Subcutaneous adipose tissue (tissue), 4 donors: Measurements from ENCODE around the gene KATNB1. TPM values are rescaled to one million over a fixed set of nuclear protein-coding genes. Genes with fewer than 3 reads are reported as not detected.

Experiments
- CTCF ChIP-seq: fragments of 450-650 bp; IDR thresholded peaks from one replicate; pipeline ENCODE4 v1.5.1; 2016; ENCODE audit warnings: low read depth, mild to moderate bottlenecking, control low read depth, antibody characterized with exemption, moderate library complexity
- total RNA-seq, 4 donors: library from RNA; depleted of rRNA; stranded (reverse); fragments of >200 nt; gene quantifications; one replicate each; pipeline ENCODE4 v1.1.0, GENCODE V29; 2016

Gene KATNB1
- total RNA-seq, 4 donors from 2014 or later, result 8.6 to 14.3 (median 10.7) TPM

- TF ChIP-seq CTCF, result no peak
Observed at GRCh38 chr16:57734925-57735754, 430 bp upstream of the KATNB1 start.

DNA sequence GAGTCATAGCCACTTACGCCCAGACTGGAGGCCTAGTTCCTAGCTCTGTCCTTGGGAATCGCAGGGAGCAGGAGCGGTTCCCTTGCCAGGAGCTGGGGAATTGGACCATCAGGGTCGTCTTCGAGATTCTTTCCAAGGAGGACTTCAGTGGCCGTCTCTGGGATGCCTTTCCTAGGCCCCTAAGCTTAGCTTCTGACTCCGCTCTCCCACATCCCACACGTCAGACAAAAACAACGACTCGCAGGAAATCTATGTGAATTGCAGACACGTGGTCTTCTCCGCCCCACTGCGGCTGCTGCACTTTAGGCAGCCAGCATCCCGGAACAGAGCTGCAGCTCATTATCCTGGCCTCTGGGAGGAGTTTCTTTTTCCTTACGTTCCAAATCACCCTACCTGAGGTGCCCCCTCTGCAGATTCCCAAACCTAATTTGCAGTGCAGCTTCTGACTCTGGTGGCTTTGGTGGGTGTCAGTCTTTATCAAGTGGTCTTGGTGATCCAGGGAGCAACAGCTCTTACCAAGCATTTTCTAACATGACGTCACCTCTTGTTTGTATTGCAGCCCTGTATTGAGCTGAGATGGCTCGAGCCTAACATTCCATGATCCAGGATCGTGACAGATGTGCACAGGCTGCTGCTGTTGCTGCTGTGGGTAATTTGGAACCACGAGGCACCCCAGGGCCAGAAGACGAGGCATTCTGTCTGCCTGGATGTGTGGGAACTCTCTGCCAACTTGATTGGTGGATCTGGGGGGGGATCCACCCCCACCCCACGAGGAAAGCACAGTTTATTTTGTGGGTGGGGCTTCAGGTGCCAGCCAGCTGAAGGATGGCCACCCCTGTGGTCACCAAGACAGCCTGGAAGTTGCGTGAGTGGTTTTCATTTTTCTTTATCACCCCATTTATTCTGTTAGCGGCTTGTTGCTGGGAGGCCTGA, 1.1 kb downstream of the KATNB1 start:
- TF ChIP-seq CTCF, result no peak

GRCh38 chr16:57738844-57739243, 3.3 kb downstream of the KATNB1 start:
- TF ChIP-seq CTCF, result no peak

GRCh38 chr16:57739756-57740422, 4.3 kb downstream of the KATNB1 start:
- TF ChIP-seq CTCF, result no peak

- TF ChIP-seq CTCF, result no peak
Observed at GRCh38 chr16:57740423-57741071, 5.0 kb downstream of the KATNB1 start.

- TF ChIP-seq CTCF, result no peak
Observed at GRCh38 chr16:57741660-57742191, 6.2 kb downstream of the KATNB1 start.
